ENCODE results near the gene TPI1. TPM values are rescaled to one million over a fixed set of nuclear protein-coding genes. Genes with fewer than 3 reads are reported as not detected.

TPI1 gene
- total RNA-seq, 1 experiment from 2014 or later = 1,177 TPM

- Mint-ChIP-seq H3K4me3 (no peak overlapping the region), H3K9me3 (no peaks in the 10 kb centered on the region; a peak in 1 of 5 replicates), H3K4me1 (peaks cover 4 to 26% of the 10 kb centered on the region in 2 experiments; a peak in 3 of 4 replicates), H3K36me3 (ENCODE audit: insufficient read depth in 1 of 3, low read depth in 3 of 3) (peaks cover 27 to 68% (median 66%) of the 10 kb centered on the region in 3 experiments; a peak in 6 of 7 replicates), H3K27me3 (ENCODE audit: low read depth) (no peaks in the 10 kb centered on the region), H3K27ac (no peak overlapping the region)
- Histone ChIP-seq H3T11ph (ENCODE audit: low read length) (no peak overlapping the region), H4K91ac (ENCODE audit: insufficient read length, low read depth, low read length) (no peak overlapping the region), H3K9ac (ENCODE audit: extremely low read depth, insufficient read length, low read length) (no peak overlapping the region), H3K23me2 (ENCODE audit: insufficient read length, low read depth, low read length, poor library complexity, severe bottlenecking) (no peaks in the 10 kb centered on the region), H2BK120ac (ENCODE audit: low read depth, low read length, poor library complexity, severe bottlenecking) (no peak overlapping the region), H3K23ac (ENCODE audit: insufficient read length, low read depth, low read length) (no peak overlapping the region), H2BK12ac (ENCODE audit: insufficient read length, low read depth, low read length) (no peak overlapping the region), H4K5ac (ENCODE audit: insufficient read length, low read depth, low read length) (no peak overlapping the region), H2BK15ac (ENCODE audit: low read depth, low read length) (no peak overlapping the region), H3K18ac (ENCODE audit: insufficient read length, low read depth, low read length) (no peak overlapping the region), H3K9me3 (ENCODE audit: control insufficient read depth, low read depth, low read length) (no peaks in the 10 kb centered on the region), H3K4ac (ENCODE audit: low read depth, low read length) (no peak overlapping the region), H3K4me2 (ENCODE audit: insufficient read depth, insufficient read length, low read length) (no peak overlapping the region), H3K27me3 (ENCODE audit: insufficient read depth, low read length) (no peaks in the 10 kb centered on the region), H3K4me1 (ENCODE audit: insufficient read depth, low read length) (no peaks in the 10 kb centered on the region), H4K20me1 (ENCODE audit: control insufficient read depth, insufficient read depth, insufficient read length) (no peaks in the 10 kb centered on the region), H3K56ac (ENCODE audit: insufficient read length, low read depth, low read length) (no peak overlapping the region), H3K14ac (ENCODE audit: insufficient read depth, low read length) (no peak overlapping the region), H2BK5ac (ENCODE audit: insufficient read length, low read length) (no peak overlapping the region), H2AFZ (ENCODE audit: low read length) (no peak overlapping the region), H2AK5ac (ENCODE audit: insufficient read length, low read length) (no peak overlapping the region), H3K79me1 (ENCODE audit: insufficient read depth, low read depth, low read length, poor library complexity, severe bottlenecking) (no peaks in the 10 kb centered on the region), H4K8ac (replicated peaks; ENCODE audit: insufficient read length, low read depth, low read length) (no peak overlapping the region), H3K79me2 (ENCODE audit: insufficient read depth, low read length) (no peaks in the 10 kb centered on the region), H2BK20ac (ENCODE audit: low read depth, low read length, poor library complexity, severe bottlenecking) (no peak overlapping the region), H3K27ac (ENCODE audit: insufficient read length, low read depth, low read length) (no peak overlapping the region)
- TF ChIP-seq CTCF (conservative IDR thresholded peaks at IDR 0.05) = no peak
- no CpG with 5 or more reads among the region's 26 CpGs for WGBS (ENCODE audit: extremely low coverage, insufficient read length, low lambda C conversion rate)
- DNase-seq = no peak
Observed at GRCh38 chr12:6837370-6838060, 29.8 kb upstream of the TPI1 start.
